Fibroblast of skin of abdomen (primary cell): ENCODE measurements around the gene RPL13A.

Source experiments
- DNase-seq: peaks from one replicate; pipeline ENCODE4 v3.0.0-alpha.2; 2013

Gene RPL13A

DNA sequence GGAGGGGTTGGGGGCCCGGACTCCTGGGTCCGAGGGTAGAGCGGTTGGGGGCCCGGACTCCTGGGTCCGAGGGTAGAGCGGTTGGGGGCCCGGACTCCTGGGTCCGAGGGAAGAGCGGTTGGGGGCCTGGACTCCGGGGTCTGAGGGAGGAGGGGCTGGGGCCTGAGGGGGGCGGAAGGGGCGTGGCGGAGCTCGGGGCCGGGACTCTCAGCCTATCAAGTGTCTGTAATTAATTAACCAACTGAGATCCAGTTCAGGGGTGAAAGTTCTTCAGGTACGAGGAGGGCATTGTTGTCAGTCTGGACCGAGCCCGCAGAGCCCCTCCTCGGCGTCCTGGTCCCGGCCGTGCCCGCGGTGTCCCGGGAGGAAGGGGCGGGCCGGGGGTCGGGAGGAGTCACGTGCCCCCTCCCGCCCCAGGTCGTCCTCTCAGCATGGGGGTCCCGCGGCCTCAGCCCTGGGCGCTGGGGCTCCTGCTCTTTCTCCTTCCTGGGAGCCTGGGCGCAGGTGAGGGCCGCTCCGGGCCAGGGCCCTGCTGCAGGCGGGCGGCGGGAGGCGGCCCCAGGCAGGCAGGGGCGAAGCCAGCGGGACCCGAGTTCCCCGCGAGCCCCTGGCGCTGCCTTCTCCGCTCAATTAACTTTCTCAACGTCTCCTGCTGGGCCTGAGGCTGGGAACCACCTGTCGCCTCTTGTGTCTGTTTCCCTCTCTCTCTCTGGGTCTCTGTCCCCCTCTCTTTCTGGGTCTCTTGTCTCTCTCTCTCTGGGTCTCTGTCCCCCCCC, 25.8 kb downstream of the RPL13A start:
- DNase-seq: no peak

DNA sequence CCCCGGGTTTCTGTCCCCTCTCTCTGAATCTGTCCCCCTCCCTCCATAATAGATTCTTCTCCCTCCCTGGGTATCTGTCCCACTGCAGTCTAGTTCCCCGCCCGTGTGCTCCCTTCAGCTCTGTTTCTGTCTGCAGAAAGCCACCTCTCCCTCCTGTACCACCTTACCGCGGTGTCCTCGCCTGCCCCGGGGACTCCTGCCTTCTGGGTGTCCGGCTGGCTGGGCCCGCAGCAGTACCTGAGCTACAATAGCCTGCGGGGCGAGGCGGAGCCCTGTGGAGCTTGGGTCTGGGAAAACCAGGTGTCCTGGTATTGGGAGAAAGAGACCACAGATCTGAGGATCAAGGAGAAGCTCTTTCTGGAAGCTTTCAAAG, 26.3 kb downstream of the RPL13A start:
- no peak for DNase-seq

DNA sequence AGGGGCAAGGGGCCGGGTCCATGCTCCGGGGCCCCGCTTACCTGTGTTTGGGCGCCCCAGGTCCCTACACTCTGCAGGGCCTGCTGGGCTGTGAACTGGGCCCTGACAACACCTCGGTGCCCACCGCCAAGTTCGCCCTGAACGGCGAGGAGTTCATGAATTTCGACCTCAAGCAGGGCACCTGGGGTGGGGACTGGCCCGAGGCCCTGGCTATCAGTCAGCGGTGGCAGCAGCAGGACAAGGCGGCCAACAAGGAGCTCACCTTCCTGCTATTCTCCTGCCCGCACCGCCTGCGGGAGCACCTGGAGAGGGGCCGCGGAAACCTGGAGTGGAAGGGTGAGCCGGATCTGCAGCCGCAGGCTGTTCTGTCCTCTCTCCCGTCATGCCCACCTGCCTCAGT, 26.7 kb downstream of the RPL13A start:
- DNase-seq: no peak

DNA sequence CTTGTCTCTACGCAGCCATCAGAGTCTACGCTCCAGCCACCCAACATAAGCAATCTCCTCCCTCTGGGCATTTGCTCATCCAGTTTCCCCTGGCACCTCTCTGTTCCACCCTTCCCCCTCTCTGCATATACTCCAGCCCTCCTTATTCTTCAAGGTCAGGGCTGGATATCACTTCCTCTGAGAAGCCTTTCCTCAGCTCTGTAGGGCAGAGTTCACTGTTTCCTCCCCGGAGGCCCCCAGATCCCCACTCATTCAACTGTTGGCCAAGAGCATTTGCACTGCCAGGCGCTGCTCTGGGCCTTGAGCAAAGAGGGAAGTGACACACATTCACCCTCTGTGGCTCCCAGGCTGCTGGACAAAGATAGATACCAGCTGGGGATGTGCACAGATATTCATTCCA, 28.4 kb downstream of the RPL13A start:
- no peak for DNase-seq

DNA sequence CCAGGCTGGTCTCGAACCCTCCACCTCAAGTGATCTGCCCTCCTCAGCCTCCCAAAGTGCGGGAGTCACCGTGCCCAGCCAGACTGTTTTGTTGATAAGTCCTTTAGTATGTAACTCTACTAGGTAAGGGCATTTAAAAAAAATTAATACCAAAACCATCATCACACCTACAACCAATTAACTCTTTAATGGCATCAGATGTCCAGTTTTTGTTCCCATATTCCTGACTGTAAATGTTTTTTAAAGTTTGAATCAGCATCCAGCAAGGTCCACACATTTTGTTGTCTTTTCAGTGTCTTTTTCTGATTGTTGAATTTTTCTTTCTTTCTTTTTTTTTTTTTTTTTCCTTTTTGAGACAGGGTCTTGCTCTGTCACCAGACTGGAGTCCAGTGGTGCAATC, 30.6 kb downstream of the RPL13A start:
- DNase-seq: no peak

DNA sequence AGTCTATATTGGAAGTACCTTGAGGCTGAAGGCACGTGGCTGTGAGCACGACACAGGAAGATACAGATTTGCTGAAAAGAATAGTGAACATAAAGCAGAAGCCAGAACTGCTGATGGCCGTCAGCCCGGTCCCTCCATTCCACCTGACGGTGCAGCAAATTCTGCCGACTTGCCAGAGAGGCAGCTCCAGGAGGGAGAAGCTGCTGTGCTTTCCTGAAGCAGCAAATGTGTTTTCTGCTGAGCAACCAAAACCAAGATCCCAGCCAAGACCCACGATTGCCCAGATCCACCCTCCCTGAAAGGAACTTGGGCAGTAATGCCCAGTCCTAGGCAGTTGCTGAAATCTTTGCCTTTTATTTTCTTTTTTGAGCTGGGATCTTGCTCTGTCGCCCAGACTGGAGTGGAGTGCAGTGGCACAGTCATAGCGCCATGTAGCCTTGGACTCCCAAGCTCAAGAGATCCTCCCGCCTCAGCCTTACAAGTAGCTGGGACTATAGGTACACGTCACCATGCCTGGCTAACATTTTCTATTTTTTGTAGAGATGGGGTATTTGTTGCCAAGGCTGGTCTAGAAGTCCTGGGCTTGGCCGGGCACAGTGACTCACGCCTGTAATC, 33.4 kb downstream of the RPL13A start:
- no peak for DNase-seq

DNA sequence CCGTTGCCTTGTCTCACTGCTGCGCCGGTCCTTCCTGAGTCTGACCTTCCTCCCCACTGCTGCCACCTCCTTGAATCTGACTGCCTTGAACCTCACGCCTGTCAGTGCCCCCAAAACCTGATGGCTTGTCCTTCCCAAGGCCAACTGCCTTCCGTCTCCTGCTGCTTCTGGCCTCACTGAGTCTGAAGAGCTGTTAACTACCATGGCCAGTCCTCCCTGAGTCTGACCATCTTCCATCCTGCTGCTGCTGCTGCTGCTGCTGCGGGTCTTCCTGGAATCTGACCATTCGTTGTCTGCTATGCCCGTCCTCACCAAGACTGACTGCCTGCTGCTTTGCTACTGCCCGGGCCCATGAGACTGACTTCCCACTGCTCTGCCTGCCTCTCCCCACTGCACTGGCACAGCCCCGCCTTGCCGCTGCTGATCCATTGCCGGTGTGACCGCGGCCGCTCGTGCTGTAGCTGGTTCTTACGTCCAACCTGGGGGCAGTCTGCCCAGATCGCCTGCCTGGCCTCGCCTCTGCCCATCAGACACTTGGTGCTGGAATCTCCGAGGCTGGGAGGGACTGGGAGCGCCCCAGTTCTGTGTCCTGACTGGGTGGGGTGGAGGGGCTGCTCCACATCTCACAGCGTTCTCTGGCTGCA, 37.5 kb downstream of the RPL13A start:
- no peak for DNase-seq

DNA sequence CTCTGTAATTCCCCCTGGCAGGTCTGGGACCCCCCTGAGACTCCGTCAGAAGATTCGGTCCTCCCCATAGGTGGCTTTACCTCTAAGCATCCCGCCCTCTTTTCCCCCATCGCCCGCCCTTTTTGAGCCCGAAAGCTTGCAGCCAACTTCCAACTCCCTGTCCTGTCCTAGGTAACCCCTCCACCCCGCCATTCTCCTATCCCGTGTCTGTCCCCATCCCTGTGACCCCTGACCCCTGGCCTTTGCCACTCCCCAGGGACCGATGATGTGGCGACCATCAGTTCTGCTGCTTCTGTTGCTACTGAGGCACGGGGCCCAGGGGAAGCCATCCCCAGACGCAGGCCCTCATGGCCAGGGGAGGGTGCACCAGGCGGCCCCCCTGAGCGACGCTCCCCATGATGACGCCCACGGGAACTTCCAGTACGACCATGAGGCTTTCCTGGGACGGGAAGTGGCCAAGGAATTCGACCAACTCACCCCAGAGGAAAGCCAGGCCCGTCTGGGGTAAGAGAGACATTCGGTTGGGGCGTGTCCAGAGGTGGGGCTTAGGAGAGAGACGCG, 40.9 kb downstream of the RPL13A start:
- peak; percentile 57 for DNase-seq

DNA sequence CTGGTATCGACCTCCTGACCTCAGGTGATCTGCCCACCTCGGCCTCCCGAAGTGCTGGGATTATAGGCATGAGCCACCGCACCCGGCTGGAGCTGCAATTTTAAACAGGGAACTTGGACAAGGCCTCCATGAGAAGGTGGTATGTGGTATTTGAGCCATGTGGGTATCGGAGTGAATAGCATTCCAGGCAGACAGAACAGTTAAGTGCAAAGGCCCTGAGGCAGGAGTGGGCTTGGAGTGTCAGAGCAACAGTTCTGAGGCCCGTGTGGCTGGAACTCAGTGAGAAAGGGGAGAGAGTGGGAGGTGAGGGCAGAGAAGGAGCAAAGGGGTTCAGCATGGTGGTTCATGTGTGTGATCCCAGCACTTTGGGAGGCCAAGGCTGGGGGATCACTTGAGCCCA, 43.3 kb downstream of the RPL13A start:
- no peak for DNase-seq

DNA sequence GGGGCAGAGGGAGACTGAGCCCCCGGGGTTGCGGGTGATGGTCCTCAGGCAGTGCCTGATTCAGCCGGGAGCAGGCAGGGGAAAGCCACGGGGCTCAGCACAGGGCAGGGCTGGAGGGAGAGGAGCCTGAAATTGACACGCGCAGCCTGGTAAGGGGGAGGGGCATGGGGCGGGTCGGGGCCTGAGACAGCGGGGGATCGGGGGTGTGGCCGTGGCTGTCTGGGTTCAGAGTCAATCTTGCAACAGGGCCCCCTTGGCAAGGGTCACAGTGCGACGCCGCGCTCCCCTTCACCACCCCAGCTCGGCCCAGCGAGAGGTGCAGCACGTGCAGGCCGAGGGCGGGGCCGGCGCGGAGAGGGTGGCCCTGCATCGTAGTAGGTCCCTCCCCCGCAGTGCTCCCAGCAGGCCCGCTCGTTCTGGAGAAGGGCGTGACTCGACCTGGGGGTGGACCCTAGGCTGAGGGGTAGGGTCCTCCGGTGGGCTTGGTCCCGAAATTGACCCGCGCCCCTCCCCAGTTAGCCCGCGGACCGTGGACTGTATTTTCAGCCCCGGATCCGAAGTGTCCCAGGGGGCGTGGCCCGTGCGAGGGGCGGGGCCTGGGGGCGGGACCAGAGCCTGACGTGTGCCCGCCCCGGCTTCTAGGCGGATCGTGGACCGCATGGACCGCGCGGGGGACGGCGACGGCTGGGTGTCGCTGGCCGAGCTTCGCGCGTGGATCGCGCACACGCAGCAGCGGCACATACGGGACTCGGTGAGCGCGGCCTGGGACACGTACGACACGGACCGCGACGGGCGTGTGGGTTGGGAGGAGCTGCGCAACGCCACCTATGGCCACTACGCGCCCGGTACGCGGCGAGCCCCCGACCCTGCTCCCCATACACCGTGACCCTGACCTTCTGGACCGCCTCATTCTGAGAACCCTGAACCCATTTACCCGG, 46.4 kb downstream of the RPL13A start:
- DNase-seq: peak; percentile 47

DNA sequence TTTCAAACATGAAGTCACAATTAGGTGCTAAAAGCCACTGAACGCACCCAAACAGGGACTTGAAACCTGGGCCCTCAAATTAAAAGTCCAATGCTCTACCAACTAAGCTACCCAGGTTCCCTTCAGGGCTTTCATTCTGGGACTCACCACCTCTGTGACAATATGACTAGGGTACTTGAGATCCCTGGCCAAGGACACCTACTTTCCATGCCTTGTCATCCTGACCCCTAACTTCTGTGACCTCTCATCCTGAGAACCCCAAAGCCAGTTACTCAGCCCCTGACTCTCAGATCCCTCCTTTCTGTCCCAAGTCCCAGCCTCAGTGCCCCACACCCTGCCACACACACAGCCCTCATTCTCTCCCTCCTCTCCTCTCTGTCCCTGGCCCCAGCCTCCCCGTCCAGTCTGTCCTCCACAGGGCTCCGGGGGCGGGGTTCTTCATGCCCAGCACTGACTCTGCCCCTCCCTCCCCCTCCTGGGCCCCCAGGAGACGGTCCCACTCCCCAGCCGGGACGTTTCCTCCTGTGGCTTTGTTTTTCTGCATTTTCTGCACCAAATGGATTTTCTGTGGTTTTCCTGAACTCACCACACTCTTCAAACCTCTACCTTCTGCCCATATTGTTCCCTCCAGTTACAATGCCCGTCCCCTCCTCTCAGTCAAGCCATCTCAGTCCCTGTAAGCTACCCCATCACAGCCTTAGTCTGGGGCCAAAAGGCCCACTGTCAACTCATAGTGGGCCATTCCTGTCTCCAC, 47.4 kb downstream of the RPL13A start:
- no peak for DNase-seq

DNA sequence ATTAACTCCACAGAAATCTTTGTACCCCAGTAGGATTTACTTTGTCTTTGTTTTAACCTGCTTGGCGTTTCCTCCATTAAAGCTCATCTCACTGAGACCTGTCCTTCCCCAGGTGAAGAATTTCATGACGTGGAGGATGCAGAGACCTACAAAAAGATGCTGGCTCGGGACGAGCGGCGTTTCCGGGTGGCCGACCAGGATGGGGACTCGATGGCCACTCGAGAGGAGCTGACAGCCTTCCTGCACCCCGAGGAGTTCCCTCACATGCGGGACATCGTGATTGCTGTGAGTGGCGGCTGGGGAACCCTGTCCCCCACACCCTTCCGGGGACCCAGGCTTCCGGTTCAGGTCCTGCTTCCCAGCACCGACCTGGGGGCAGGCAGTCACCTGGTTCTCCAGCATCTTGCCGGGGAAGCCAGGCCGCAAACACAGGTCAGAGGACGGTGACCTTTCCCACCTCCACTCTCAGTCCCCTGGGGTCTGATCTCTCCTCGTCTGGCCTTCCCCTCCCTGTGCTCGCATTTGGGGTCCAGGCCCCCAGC, 49.6 kb downstream of the RPL13A start:
- no peak for DNase-seq

DNA sequence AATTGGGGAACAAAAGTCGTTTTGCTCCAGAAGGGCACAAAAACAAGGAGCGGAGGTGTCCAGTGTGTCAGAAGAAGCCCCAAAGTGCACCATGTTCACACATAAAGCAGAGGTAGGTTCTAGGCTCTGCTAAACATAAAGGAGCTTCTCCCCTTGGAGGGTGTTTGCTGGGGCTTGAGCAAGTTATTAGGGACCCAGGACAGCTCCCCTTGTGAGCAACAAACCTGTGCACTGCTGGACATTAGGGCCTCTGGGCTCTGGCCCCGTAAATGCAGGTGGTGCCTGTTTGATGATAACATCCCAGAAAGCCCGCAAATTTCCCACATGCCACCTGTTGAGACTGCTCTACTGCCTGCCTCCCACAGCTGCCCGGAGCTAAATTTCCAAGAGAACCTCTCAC, 51.2 kb downstream of the RPL13A start:
- DNase-seq: no peak

DNA sequence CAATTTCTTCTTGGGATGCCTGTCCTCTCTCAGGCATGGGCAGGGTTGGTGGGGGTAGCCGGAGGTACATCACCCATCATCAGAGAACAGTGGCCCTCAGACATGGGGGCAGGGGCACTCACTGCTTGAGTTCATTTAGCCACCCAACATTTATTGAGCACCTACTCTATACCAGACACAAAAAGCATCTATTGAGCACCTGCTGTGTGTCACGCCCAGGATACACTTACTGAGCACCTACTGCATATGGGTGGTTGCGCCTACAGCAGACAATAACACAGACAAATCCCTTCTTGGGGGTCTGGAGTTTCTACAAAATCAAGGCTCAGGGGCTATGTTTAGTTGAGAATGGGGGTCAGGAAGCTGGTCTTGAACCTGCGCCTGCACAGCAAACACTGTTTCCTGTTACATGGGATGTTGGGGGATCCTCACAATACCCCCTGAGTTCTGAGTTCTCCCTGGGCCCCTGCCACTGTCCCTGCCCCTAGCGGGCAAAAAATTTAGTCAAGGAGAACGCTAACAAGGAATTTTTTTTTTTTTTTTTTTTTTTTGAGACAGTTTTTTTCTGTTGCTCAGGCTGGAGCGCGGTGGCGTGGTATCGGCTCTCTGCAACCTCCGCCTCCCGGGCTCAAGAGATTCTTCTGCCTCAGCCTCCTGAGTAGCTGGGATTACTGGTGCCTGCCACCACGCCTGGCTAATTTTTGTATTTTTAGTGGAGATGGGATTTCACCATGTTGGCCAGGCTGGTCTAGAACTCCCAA, 52.0 kb downstream of the RPL13A start:
- DNase-seq: no peak
